Right forelimb (tissue), 1 donor: ENCODE results near the gene ENDOD1.
"Not testable (repeated sequence)": the region's sequence is repeated elsewhere in the genome, so short reads cannot be mapped to it uniquely, and the experiment has no call there.

Experiments
- DNase-seq: peaks from one replicate; pipeline ENCODE4 v3.0.0-alpha.2; 2018

The ENDOD1 gene

DNA sequence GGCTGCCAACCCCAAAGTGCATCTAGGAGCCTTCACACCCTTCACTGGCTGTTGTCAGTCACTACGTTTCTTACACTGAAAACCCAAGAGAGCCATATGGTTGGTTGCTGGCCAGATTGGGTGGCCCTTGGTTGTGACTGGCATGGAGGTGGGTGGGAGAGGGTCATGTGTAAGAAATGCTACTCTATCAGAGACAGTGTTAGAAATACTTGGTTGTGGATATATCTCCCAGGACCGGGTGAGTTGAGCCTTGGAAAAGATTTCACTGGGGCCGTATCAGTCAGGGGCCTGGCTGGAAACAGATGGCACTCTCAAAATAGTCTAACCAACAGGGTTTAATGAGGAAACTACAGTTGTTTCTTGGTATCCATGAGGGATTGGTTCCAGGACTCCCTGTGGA is 15.2 kb downstream of the ENDOD1 start:
- no peak for DNase-seq

- DNase-seq: no peak
These were observed 18.5 kb downstream of the ENDOD1 start for GRCh38 chr11:95108159-95108611.

- DNase-seq: no peak
These were observed 19.3 kb downstream of the ENDOD1 start for GRCh38 chr11:95108671-95109551.

DNA sequence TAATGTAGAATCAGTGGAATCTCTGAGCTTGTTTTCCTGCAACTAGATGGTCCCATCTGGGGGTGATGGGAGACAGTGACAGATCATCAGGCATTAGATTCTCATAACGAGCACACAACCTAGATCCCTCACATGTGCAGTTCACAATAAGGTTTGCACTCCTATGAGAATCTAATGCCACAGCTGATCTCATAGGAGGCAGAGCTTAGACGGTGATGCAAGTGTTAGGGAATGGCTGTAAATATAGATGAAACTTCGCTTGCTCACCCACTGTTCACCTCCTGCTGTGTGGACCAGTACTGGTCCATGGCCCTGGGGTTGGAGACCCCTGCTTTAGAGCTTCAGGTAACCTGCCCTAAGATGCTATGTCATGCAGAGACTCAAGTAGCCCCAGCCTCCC is 21.8 kb downstream of the ENDOD1 start:
- DNase-seq: not testable (repeated sequence)

- DNase-seq: no peak
These were observed 22.4 kb downstream of the ENDOD1 start for GRCh38 chr11:95111923-95112540.

GRCh38 chr11:95115597-95115996 is 26.0 kb downstream of the ENDOD1 start:
- DNase-seq: no peak

- DNase-seq: no peak
These were observed 29.9 kb downstream of the ENDOD1 start for GRCh38 chr11:95119361-95120060.

- no peak for DNase-seq
These were observed 32.1 kb downstream of the ENDOD1 start for GRCh38 chr11:95121698-95122097.

- no peak for DNase-seq
These were observed 33.9 kb downstream of the ENDOD1 start for GRCh38 chr11:95123556-95123955.

DNA sequence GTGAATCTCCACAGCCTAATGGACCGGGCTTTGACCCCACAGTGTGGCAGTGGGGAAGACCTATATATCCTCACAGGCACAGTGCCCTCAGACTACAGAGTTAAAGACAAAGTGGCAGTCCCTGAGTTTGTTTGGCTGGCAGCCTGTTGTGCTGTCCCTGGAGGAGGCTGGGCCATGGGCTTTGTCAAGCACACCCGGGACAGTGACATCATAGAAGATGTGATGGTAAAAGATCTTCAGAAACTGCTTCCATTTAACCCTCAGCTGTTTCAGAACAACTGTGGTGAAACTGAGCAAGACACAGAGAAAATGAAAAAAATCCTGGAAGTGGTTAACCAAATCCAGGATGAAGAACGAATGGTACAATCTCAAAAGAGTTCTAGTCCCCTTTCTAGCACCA is 39.0 kb downstream of the ENDOD1 start:
- DNase-seq: no peak

DNA sequence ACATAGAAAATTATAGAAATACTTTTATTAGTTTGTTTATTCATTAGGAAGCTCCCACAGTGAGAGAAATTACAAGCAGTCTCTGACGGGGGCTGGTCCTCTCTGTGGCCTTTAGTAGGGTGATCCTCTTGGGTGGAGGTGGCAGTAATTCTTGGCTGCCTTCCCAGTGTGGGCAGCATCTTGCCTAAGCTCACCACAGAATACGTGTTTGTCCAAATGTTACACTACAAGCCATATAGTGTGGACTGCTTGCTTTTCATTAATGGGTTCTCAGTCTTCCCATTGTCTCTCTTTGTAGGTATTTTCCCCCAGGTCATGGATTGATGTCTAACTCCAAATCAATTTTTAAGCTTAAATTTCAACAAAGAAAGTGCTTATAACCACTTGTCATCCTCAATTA is 43.3 kb downstream of the ENDOD1 start:
- DNase-seq: no peak

GRCh38 chr11:95134491-95134890 is 44.8 kb downstream of the ENDOD1 start:
- DNase-seq: no peak

- no peak for DNase-seq
These were observed 45.5 kb downstream of the ENDOD1 start for GRCh38 chr11:95135155-95135554.

DNA sequence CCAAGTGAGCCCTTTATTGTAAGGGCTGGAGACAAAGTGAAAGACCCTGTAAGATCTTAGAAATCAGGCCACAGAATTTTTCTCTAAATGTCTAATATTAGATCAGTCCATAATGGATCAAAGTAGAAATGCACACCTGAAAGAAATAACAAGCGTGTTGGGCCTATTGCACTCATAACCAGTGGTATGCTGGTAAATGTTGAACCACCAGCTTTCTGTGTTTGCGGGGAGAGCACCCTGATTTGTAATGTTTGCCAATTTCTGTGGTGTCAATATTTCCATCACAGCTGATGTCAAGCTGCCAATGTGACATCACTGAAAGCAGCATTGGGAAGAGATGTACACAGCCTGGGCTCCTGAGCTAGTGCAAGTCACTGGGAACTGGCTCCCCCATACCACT is 46.2 kb downstream of the ENDOD1 start:
- DNase-seq: no peak

DNA sequence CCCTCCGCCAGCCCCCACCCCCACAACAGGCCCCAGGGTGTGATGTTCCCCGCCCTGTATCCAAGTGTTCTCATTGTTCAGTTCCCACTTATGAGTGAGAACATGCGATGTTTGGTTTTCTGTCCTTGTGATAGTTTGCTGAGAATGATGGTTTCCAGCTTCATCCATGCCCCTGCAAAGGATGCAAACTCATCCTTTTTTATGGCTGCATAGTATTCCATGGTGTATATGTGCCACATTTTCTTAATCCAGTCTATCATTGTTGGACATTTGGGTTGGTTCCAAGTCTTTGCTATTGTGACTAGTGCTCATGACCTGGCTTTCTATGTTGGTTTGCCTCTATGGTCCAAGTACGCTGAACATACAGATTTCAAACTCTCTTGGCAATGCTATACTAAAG is 47.1 kb downstream of the ENDOD1 start:
- not testable (repeated sequence) for DNase-seq

DNA sequence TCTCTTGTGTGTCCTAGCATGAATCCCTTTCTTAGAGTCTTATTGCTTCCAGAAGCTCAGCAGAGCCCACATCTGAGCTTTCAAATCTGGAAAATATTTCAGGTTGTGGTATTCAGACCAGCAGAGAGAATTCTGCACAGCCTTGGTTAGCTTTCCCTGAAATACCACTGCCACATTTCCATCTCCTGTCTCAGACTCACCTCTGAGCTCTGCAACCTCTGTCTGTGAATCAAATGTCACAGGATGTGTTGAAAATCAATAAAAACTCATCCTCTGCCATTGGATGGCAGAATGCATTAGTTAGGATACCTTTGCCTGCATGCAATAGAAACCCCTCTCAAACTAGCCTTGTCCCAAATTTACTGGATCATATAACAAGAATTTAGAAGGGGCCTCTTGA is 47.7 kb downstream of the ENDOD1 start:
- no peak for DNase-seq

- no peak for DNase-seq
These were observed 48.8 kb downstream of the ENDOD1 start for GRCh38 chr11:95138448-95138847.

DNA sequence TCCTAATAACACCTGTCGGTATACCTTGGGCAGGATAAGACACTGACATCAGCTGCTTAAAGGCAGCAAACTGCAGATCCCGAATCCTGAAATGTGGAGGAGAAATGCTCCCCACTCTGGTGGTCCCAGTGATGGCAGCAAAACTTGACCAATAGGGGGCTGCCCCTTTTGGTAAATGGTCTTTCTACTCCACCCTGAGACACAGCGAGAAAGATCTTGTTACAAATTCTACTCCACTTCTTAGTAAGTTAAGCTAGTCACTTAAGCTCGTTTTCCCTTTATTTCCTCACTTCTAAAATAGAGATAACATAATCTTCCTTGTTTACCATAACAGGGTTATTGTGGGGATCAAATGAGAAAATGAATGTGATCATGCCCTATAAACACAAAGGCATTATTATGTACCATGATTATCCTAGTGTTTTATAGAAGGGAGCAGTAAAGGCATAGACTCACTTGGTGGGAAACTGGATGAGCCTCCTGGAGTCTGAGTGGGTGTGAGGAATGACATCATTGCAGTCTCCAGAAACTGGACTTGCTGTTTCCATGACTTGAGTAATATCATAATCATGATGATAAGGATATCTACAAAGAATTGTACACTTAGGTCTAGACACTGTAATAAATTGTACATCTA is 50.9 kb downstream of the ENDOD1 start:
- DNase-seq: no peak

- DNase-seq: no peak
These were observed 52.8 kb downstream of the ENDOD1 start for GRCh38 chr11:95142431-95142830.

DNA sequence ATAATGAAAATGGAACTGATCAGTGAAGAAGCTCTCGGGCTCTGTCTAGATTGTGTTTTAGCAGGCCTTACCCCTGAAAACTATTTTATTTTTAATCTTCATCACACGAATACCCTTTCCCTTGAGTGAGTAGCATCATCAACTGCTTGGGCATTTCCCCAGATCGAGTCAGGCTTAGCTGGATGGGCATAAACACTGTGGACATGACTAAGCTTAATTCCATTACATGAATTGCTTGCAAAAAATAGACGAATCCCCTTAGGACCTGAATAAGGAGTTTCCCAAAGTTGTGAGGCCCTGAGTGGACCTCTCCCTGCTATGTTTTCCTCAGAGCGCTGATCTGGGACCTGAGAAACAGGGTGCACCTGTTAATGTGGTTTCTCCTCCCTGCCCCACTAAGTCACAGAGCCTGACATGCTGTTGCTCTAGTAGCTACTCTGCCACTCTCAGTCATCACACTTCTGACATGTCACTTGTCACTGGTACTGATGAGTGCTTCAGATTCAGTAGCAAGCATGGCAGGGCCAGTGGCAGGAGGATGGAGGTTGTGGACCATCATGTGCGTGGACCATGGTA is 53.5 kb downstream of the ENDOD1 start:
- no peak for DNase-seq

DNA sequence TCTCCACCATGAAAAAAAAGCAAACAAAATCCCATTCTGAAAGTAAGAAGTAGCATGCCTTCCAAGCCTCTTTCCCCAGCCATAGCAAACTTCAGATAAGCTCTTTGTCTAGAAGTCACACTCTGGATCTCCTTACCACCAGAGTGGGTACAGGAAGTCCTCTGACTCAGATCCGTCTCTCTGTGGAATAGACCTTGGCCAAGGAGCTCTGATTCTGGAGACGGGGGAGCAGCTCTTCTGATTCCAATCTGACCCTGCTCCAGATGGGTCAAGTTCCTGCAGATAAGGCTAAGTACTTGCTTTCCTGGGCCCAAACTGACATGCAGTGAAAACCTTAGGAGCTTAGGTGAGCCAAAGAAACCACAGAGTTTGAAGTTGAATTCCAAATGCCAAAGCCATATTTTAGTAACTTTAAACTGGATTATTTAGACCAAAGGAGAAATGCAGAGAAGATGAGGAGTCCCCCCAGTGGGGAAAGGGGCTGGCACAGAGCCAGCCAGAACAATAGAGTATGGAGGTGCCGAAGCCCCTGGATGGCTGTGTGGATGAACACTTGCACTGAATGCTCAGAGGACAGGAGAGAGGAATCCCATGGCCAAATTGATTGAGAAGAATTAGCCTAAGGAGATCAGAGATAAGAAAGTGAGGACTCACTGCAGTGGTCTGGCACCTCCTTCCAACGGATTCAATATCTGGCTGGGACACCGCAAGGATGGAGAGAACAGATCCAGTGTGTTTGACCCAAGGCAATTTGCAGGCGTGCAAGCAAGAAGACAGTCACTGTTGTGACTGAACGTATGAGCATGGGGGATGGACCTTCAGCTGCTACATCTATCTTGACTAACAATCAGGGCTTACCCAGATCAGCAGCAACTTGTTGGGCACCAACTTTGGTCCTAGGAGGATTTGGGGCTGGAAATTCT is 54.9 kb downstream of the ENDOD1 start:
- no peak for DNase-seq
